Colon (tissue), 2 donors: Measurements from ENCODE around the gene RNF113A.
"Not testable (repeated sequence)": the region's sequence is repeated elsewhere in the genome, so short reads cannot be mapped to it uniquely, and the experiment has no call there.

ENCODE experiments used
- FAIRE-seq: peaks from 2 replicates; lab custom pipeline; 2012; peaks lifted over from hg19 to GRCh38; lab: Jason Lieb, UNC
- donor health status: control.
- donor health status: control.

RNF113A gene

DNA sequence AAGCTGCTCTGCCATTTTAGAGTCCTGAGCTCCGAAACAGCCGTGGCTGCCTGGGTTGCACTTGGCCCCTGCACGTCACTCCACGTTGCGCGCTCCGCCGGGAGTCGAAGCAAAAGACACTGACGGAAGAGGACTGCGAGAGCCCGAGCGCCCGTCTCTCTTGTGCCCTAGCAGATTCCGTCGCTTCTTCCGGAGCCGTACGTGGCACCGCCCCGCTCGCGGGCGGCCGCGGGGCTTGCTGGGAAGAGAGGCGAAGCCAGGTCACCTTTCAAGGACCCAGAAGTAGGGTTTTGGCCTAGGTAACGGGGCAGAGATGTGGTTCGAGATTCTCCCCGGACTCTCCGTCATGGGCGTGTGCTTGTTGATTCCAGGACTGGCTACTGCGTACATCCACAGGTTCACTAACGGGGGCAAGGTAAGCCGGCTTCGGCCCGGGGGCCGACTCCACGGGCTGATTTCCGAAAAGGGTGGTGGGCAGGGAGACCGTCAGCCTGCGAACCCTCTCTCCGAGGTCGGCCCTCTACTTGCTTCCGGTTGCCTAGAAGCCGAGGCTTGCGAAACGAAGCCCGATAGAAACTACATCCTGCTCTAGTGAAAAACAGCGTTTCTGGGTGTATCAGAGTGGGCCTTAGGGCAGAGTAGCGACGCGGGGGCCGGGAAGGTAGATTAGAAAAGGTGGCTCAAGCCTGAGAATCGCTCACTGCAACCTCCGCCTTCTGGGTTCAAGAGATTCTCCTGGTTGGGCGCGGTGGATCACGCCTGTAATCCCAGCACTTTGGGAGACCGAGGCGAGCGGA is at the start of gene RNF113A, which contains the start of gene NDUFA1:
TSS of gene RNF113A (minus strand) at position 135 of the 797 bp plus-strand sequence. CDS start at position 15, 120 bp downstream.
TSS of gene NDUFA1 (plus strand) at position 234 of the 797 bp plus-strand sequence. CDS start at position 314, 80 bp downstream.
- FAIRE-seq = no peak

DNA sequence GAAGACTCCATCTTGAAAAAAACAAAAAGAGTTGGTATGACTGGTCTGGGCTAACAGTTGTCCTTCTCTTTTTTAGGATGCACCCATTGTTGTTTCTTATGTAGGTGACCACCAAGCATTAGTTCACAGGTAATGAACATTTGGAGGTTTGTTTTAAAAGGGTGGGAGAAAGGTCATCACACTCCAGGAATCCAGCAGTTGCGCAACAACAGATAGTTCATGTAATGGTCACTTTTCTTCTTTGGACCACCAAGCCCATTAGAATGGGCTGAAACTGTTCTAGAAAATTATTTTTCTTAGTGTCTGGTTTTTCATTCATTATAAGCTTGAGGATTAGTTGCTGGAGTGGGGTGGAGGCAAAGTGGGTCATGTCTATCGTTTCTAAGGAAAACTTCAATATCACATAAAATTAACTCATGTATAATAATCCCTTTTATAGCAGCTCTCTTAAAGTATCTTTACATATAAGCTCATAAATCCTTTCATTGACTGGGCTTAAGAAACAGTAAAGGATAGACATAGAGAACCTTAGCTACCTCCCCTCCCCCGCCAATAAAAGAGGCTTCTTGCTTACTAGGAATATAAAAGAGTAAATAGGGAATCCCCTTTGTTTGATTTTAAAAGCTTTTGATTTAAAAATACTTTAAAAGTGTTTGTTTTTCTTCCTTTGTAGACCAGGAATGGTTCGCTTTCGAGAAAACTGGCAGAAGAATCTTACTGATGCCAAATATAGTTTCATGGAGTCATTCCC is 48.5 kb upstream of the RNF113A start:
- FAIRE-seq = no peak

DNA sequence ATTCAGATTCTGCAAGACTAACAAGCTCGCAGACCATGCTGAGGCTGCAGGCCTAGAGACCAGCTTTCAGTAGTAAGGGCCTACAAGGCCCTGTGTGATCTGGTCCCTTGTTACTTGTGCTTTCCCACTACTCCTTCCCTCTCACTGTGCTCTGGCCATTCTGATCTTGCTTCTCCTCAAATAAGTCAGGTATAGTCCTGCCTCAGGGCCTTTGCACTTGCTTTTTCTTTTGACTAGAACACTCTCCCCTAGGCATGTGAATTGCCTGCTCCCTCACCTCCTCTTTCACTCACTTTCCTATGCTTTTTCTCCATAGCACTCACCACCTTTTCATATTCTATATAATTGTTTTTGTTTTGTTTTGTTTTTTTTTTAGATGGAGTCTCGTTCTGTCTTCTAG is 46.3 kb upstream of the RNF113A start:
- FAIRE-seq = no peak

DNA sequence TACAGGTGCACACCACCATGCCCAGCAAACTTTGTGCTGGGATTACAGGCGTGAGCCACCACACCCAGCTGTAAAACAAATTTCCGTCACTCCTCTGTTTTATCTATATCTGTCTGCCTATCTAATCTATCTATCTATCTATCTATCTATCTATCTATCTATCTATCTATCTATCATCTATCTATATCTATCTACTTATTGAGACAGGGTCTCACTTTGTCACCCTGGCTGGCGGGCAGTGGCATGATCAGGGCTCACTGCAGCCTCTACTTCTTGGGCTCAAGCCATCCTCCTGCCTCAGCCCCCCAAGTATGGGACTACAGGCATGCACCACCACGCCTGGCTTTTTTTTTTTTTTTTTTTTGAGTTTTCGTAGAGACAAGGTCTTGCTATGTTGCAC is 44.8 kb upstream of the RNF113A start:
- FAIRE-seq = no peak

DNA sequence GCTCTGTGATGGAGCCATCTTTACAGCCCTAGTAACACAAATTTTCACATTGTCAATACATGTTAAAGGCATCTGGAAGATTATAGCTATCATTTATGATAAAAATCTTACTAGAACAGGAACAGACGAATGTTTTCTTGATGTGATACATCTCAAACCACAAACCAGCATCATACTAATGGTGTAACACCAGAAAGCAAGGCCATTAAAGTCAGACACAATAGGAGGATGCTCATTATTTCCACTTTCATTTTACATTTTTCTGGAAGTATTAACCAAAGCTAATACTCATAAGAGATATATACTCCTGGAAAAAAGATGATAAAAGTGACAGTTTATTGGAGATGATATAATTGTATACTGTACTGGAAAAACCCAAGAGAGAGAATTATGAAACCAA is 29.4 kb upstream of the RNF113A start:
- FAIRE-seq = no peak

DNA sequence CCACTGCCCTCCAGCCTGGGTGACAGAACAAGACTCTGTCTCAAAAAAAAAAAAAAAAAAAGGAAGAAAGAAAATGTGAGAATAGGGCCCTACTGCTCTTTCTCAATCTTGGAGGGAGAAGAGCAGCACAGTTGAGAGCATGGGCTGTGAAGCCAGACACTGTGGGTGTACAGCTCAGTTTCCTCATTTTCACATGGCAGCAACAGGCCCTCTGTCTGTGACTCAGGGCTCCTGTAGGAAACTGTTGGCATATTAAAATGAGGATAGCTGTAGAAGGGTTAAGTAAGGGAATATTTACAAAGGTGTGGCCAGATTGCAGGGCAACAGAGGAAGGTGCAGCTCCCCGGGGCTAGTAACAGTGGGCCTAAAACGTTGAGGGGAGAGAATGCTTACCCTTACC is 27.6 kb upstream of the RNF113A start:
- FAIRE-seq = no peak

DNA sequence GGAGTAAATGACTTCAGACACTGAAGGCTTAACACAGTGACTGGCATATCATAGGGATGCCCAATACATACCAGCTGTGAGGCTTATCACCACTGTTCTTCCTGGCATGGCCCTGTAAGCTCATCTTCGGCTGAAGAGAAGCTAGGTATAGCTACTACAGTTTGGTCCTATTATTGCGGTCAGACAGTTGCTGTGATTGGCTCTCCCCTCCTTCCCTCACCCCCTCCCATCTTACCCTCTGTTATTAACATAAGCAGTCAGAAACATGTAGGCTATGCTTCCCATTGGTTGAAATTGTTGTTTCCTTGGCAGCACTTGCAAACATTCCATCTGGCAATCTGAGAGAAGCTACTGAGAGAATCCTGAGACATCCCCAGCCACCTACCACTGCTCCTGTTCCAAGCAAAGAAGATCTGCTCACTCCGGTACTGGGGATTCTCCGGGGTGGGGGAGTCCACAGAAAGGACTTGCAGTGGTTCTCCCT is 24.4 kb upstream of the RNF113A start, which contains the start of gene AKAP14:
TSS of gene AKAP14 (plus strand) at position 51 of the 484 bp plus-strand sequence. CDS start 7,331 bp downstream, outside the sequence.
- FAIRE-seq = no peak

DNA sequence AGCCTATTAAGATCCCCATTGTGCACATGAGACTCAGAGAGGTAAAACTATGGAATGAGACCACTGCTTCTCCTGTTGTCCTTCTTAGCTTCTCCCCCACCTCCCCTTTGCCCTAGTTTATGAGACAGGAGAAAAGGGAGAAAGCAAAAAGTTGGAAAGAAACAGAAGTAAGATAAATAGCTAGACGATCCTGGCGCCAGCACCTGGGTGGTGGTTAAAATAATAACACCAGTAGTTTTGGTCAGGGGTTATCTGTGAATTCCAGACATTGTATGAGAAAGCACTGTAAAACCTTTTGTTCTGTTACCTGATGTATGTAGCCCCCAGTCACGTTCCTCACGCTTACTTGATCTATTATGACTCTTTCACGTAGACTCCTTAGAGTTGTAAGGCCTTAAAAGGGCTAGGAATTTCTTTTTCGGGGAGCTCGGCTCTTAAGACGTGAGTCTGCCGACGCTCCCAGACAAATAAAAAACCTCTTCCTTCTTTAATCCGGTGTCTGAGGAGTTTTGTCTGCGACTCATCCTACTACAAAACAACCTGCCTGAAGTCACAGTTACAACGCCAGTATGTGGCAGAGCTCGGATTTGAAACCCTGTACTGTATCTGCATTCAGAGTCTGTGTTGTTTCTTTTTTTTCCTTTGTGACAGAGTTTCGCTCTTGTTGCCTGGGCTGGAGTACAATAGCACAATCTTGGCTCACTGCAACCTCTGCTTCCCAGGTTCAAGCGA is 20.6 kb upstream of the RNF113A start:
- FAIRE-seq = not testable (repeated sequence)

DNA sequence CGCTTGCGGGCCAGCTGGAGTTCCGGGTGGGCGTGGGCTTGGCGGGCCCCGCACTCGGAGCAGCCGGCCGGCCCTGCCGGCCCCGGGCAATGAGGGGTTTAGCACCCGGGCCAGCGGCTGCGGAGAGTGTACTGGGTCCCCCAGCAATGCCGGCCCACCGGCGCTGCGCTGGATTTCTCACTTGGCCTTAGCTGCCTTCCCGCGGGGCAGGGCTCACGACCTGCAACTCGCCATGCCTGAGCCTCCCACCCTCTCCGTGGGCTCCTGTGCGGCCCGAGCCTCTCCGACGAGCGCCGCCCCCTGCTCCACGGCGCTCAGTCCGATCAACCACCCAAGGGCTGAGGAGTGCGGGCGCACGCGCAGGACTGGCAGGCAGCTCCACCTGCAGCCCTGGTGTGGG is 19.1 kb upstream of the RNF113A start:
- FAIRE-seq = not testable (repeated sequence)

DNA sequence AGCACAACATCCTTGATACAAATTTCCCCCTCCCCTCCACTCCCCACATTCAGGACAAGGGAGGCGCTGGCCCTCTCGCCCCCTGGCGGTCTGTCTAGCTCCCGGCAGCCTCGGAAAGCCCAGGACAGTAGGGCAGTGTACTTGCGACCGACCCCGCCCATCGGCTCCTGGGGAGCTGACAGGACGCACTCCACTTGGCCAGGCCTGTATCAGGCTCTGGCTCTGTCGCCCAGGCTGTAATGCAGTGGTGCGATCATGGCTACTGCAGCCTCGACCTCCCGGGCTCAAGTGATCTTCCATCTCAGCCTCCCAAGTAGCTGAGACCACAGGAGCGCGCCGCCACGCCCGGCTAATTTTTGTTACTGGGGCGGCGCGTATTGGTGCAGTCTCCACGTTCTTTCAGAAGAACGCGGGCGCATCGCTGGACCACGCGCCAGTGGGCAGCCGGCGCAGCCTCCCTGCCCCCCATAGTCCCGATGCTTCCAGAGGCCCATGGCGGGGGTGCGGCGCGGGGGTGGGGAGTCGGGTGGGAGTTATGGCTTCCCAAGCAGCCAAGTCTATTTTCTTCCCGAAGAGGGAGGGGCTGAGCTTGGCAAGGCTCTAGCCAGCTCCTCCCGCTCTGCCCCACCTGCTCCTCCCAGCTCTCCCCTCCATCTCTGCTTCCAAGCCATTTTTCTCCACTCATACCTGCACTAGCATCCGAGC is 16.3 kb upstream of the RNF113A start:
- no peak for FAIRE-seq

DNA sequence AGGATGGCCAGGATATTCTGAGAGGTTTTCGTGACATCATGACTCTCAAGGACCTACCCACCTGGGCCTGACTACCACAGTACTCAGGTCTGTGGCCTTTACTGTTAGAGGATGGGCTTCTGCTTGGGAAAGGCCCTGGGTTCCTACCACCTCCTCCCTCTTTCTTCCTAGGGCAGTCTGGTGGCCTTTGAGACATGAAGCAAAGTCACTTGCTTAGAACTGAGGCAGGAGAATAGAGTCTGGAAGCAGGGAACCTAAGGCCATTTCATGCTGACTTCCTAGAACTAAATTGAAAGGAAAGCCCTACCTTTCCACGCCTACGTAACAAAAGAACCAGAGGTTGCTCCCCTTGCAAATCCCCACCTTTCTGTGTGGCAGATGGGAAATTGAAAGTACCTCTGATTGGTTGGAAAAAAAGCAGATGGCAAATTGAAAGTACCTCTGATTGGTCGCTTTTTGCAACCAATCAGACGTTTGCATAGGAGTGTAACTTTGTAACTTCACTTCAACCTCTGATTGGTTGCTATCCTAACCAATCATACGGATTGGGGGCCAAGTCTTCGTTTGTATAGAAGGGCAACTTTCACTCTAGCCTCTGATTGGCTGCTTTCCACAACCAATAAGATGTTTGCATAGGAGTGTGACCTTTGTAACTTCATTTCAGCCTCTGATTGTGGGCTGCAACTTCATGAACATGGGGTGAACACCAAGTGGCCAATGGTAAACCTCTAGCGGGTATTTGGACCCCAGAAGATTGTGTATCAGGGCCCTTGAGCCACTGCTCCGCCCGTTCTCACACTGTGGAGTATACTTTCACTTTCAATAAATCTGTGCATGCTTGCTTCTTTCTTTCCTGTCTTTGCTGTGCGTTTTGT is 14.3 kb upstream of the RNF113A start:
- peak; percentile 89 for FAIRE-seq

DNA sequence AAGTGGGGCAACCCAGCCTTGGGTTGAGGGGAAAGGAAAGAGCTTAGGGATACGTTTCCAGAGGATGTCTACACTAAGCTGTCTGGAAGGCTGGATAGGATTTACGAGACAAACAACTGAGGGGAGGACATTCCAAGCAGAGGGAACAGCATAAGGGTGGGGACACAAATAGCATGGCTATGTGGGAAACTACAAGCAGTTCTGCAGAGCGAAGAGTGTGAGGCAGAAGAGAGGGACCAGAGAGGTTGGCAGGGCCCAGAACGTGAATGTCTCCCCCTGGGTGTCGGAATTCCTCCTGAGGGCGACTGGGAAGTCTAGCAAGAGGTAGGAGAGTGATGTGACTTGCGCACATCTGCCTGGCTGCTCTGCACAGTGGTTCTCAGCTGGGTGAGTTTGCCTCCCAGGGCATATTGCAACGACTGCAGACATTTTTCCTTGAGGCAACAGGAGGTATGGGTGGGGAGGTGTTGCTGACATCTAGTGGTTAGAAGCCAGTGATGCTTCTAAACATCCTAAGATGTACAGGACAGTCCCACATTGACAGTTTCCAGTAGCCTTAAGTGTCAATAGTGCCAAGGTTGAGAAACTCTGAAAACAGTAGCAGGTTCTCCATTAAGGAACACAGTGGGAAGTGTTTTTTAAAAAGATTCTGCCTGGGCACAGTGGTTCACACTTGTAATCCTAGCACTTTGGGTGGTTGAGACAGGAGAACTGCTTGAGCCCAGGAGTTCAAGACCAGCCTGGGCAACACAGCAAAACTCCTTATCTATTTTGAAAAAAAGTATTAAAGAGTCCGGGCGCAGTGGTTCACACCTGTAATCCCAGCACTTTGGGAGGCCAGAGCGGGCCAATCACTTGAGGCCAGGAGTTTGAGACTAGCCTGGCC is 9.3 kb upstream of the RNF113A start:
- FAIRE-seq = no peak

DNA sequence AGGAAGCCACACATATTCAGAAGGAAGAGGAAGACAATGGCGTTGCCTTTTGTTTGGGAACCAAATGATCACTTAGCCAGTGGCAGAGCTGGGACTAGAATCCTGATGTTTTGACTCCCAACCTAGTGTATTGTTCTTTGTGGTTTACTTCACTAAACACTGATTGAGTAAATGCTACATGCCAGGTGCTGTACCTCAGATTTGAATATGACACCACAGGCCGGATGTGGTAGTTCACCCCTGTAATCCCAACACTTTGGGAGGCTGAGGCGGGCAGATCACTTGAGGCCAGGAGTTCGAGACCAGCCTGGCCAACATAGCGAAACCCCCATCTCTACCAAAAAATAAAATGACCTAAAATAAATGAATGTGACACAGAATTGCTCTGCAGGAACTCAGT is 8.5 kb upstream of the RNF113A start:
- no peak for FAIRE-seq

DNA sequence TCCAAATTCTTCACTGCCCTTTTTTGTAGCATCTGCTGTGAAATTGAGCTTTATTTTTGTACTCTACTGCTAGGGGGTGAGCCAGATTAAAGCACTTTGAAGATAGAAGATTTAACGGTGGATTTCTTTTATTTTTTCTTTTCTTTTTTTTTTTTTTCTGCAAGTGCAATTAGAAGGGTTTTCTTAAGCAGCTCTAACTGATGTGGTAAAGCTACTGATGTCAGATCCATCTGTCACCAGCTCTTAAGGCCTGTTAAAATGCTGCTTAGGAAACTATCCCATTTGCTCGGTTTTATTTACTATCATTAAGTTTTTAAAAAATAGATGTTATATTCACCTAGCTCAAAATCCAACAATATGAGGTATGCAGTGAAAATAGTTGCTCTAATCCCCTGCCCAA is 7.2 kb upstream of the RNF113A start:
- FAIRE-seq = no peak

DNA sequence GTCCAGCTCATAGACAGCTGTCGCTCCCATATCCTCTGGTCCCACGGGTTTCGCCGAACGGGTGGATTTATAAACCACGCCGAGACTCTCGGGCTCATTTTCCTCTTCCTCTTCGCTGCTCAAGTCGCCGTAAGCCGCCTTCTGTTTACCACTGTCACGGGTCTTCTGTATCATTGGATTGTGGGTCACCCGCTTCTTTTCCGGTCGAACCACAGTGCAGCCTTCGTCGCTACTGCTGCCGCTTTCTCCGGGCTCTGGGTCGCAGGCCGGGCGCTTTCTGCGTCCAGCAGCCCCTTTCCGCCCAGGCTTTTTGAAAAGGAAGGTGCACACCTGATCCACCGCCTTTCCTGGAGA is 311 bp downstream of the RNF113A start:
- no peak for FAIRE-seq

DNA sequence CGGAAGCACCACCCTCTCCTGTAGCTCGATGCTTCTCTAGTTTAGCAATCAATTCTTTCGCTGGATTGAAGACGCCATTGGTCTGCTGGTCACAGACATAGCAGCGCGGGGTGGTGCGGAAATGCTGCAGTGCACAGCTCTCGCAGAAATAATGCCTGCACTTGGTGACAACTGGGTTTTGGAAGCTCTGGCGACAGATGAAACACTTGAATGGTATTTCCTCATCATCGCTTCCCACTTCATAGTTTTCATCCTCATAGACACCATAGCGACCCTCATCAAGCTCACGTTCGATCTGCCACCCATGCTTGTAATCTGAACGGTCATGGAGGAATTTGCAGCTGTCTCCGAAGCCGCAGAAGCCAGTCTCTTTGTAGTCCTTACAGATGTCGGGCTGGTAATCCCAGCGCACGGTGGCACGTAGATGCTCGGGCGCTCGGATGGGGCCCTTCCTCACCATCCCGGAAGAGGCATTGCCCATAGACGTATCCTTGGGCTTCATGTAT is 854 bp downstream of the RNF113A start:
- FAIRE-seq = no peak

DNA sequence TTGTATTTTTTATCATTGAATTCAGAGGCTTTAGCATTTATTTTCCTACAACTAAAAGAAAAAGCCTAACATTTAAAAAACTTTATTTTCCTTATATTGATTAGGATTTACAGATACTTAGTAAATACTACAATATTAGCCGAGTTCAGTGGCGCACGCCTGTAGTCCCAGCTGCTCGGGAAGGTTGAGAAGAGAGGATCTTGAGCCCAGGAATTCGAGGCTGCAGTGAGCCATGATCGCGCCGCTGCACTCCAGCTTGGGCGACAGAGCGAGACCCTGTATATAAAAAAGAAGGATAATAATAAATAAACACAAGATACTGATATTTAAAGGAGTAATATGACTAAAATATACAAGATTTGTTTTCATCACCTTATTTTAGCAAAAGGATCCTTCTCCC is 18.1 kb downstream of the RNF113A start:
- FAIRE-seq = no peak

DNA sequence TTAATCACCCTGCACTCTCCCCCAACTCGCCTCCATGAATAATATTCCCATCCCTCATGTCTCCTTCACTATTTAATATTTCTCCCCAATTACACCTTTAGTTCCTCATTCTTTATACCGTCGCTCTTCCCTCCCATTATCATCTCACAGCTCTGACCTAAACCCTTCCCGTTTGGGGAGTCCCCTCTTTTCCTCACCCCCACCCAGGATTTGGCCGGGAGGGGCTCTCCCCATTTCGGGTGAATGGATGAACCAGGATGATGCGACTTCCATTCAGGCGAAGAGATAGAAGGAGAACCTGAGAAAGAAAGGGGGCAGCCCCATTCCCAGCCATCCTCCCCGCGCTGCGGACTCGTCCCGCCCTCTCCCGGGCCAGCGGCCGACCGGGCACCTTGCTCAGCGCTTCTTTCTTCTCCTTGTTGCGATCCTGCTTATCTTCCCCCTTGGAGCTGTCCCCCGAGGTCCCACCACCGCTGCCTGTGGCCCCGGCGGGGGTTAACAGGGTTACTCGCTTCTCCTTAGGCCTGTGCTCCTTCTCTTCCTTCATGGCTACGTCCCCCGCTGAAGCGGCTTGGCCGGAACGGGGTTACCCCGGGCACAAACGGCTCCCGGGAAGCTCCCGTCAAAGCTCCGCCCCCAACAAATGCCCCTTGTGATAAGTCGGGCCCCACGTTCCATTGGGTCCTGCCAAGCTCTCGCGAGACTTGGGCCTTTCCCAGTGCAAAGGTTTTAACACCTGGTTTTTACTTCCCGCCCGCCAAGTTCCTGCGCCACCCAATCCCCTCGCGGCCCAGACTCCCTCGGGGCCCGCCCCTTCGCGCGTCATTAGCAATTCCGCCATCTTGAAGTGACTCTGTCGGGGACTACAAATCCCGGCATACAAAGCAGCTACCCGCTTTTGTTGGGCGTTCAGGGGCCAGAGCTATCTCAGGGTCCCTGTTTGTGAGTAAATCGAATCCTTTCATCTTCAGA is 18.9 kb downstream of the RNF113A start, which contains the start of gene UPF3B:
TSS of gene UPF3B (minus strand) at position 582 of the 972 bp plus-strand sequence. CDS start at position 547, 35 bp downstream.
- FAIRE-seq = peak; percentile 81
